ENCODE data around the gene DMRT2. TPM values are rescaled to one million over a fixed set of nuclear protein-coding genes. Genes with fewer than 3 reads are reported as not detected.
A peak's percentile ranks its signal among the peaks of the same experiment; 100 is the strongest.

DMRT2 gene
- total RNA-seq (ENCODE audit: unreplicated experiment): 0.31 TPM
- long read RNA-seq: 0 reads

- Mint-ChIP-seq H3K9me3 (ENCODE audit: unreplicated experiment) (no peaks in the 10 kb centered on the region), H3K27ac (ENCODE audit: unreplicated experiment) (no peak within 1 kb of the TSS), H3K4me1 (ENCODE audit: unreplicated experiment) (peaks cover 21% of the 10 kb centered on the region), H3K36me3 (ENCODE audit: low read depth, unreplicated experiment) (no peaks in the 10 kb centered on the region), H3K4me3 (ENCODE audit: unreplicated experiment) (peak within 1 kb of the TSS; percentile 82), H3K27me3 (ENCODE audit: unreplicated experiment) (peaks cover 29% of the 10 kb centered on the region)
- DNase-seq (ENCODE audit: low spot score): peak; percentile 91
- TF ChIP-seq CTCF (IDR thresholded peaks at IDR 0.05; ENCODE audit: unreplicated experiment): no peak
Observed at GRCh38 chr9:1050125-1050895, at the start of gene DMRT2. Gene DMRT2 (plus strand): TSS chr9:1050357. CDS start chr9:1051614, 1,257 bp downstream.

- peaks cover 4% of the 10 kb centered on the region for H3K27me3 Mint-ChIP-seq (ENCODE audit: unreplicated experiment)
- H3K36me3 Mint-ChIP-seq (ENCODE audit: low read depth, unreplicated experiment): no peaks in the 10 kb centered on the region
Observed at GRCh38 chr9:1001838-1002237, 48.3 kb upstream of the DMRT2 start.

GRCh38 chr9:1002678-1003077, 47.5 kb upstream of the DMRT2 start:
- no peaks in the 10 kb centered on the region for H3K36me3 Mint-ChIP-seq (ENCODE audit: low read depth, unreplicated experiment)
- DNase-seq (ENCODE audit: low spot score): no peak
- H3K27ac Mint-ChIP-seq (ENCODE audit: unreplicated experiment): no peak overlapping the region
- H3K27me3 Mint-ChIP-seq (ENCODE audit: unreplicated experiment): peaks cover 2% of the 10 kb centered on the region
- TF ChIP-seq CTCF (IDR thresholded peaks at IDR 0.05; ENCODE audit: unreplicated experiment): no peak
- no peak overlapping the region for H3K4me3 Mint-ChIP-seq (ENCODE audit: unreplicated experiment)
- no peaks in the 10 kb centered on the region for H3K4me1 Mint-ChIP-seq (ENCODE audit: unreplicated experiment)
- H3K9me3 Mint-ChIP-seq (ENCODE audit: unreplicated experiment): no peaks in the 10 kb centered on the region

More at GRCh38 chr9:1001838-1002237, 48.3 kb upstream of the DMRT2 start:
- Mint-ChIP-seq H3K9me3 (ENCODE audit: unreplicated experiment) (no peaks in the 10 kb centered on the region), H3K4me1 (ENCODE audit: unreplicated experiment) (no peaks in the 10 kb centered on the region), H3K4me3 (ENCODE audit: unreplicated experiment) (no peak overlapping the region), H3K27ac (ENCODE audit: unreplicated experiment) (no peak overlapping the region)
- no peak for DNase-seq (ENCODE audit: low spot score)
- no peak for TF ChIP-seq CTCF (IDR thresholded peaks at IDR 0.05; ENCODE audit: unreplicated experiment)

- no peaks in the 10 kb centered on the region for H3K9me3 Mint-ChIP-seq (ENCODE audit: unreplicated experiment)
Observed at GRCh38 chr9:1005043-1005667, 45.0 kb upstream of the DMRT2 start.

More at GRCh38 chr9:1005043-1005667, 45.0 kb upstream of the DMRT2 start:
- Mint-ChIP-seq H3K36me3 (ENCODE audit: low read depth, unreplicated experiment) (no peaks in the 10 kb centered on the region), H3K4me3 (ENCODE audit: unreplicated experiment) (no peak overlapping the region), H3K4me1 (ENCODE audit: unreplicated experiment) (peaks cover 10% of the 10 kb centered on the region), H3K27ac (ENCODE audit: unreplicated experiment) (no peak overlapping the region), H3K27me3 (ENCODE audit: unreplicated experiment) (no peaks in the 10 kb centered on the region)
- peak; percentile 46 for TF ChIP-seq CTCF (IDR thresholded peaks at IDR 0.05; ENCODE audit: unreplicated experiment)
- DNase-seq (ENCODE audit: low spot score): peak; percentile 42

Measured in endothelial cell (in vitro differentiated cells).